ENCODE results near the gene AMBP.

Gene AMBP

GRCh38 chr9:114031948-114032840 lies 45.9 kb downstream of the AMBP start:
- no peak for DNase-seq (ENCODE audit: low read depth in 2 of 2)

- DNase-seq (ENCODE audit: low read depth in 2 of 2): no peak
Measured at GRCh38 chr9:114031037-114031630, 47.0 kb downstream of the AMBP start.

- DNase-seq (ENCODE audit: low read depth in 2 of 2): no peak
Measured at GRCh38 chr9:114030364-114030763, 47.7 kb downstream of the AMBP start.

GRCh38 chr9:114029311-114030170 lies 48.6 kb downstream of the AMBP start:
- no peak for DNase-seq (ENCODE audit: low read depth in 2 of 2)

GRCh38 chr9:114028646-114029045 lies 49.5 kb downstream of the AMBP start:
- DNase-seq (ENCODE audit: low read depth in 2 of 2): no peak

- no peak for DNase-seq (ENCODE audit: low read depth in 2 of 2)
Measured at GRCh38 chr9:114027863-114028465, 50.1 kb downstream of the AMBP start.

- DNase-seq (ENCODE audit: low read depth in 2 of 2): no peak
Measured at GRCh38 chr9:114027159-114027862, 50.8 kb downstream of the AMBP start.

- no peak for DNase-seq (ENCODE audit: low read depth in 2 of 2)
Measured at GRCh38 chr9:114026335-114026734, 51.8 kb downstream of the AMBP start.

GRCh38 chr9:114025760-114026159 lies 52.3 kb downstream of the AMBP start:
- no peak for DNase-seq (ENCODE audit: low read depth in 2 of 2)

GRCh38 chr9:114025196-114025753 lies 52.8 kb downstream of the AMBP start:
- no peak for DNase-seq (ENCODE audit: low read depth in 2 of 2)

GRCh38 chr9:114023961-114024360 lies 54.1 kb downstream of the AMBP start:
- no peak for DNase-seq (ENCODE audit: low read depth in 2 of 2)

GRCh38 chr9:114021578-114021977 lies 56.5 kb downstream of the AMBP start:
- DNase-seq (ENCODE audit: low read depth in 2 of 2): no peak

GRCh38 chr9:114017741-114018715 lies 60.1 kb downstream of the AMBP start:
- no peak for DNase-seq (ENCODE audit: low read depth in 2 of 2)

- DNase-seq (ENCODE audit: low read depth in 2 of 2): no peak
Measured at GRCh38 chr9:114016629-114017423, 61.3 kb downstream of the AMBP start.

- no peak for DNase-seq (ENCODE audit: low read depth in 2 of 2)
Measured at GRCh38 chr9:114016101-114016500, 62.0 kb downstream of the AMBP start.

- DNase-seq (ENCODE audit: low read depth in 2 of 2): no peak
Measured at GRCh38 chr9:114015607-114016006, 62.5 kb downstream of the AMBP start.

GRCh38 chr9:114014044-114014443 lies 64.1 kb downstream of the AMBP start:
- no peak for DNase-seq (ENCODE audit: low read depth in 2 of 2)

GRCh38 chr9:114012126-114012525 lies 66.0 kb downstream of the AMBP start:
- DNase-seq (ENCODE audit: low read depth in 2 of 2): no peak

GRCh38 chr9:114011313-114011712 lies 66.8 kb downstream of the AMBP start:
- DNase-seq (ENCODE audit: low read depth in 2 of 2): no peak

Measured in stimulated activated CD4-positive, alpha-beta T cell treated with anti-CD3 and anti-CD28 coated beads, Interleukin-1b, Interleukin-23, amount 100 ng/mL, for 4 hours (primary cell).